Activated naive CD8-positive, alpha-beta T cell treated with anti-CD3 and anti-CD28 coated beads, Interleukin-2, amount 50 U/mL, for 16 hours (primary cell): ENCODE results near the gene MAEL.
"Not testable (repeated sequence)": the region's sequence is repeated elsewhere in the genome, so short reads cannot be mapped to it uniquely, and the experiment has no call there.

Experiments used
- DNase-seq: peaks from one replicate; pipeline ENCODE4 v3.0.0-alpha.2; 2020; ENCODE audit warnings: low read depth, low spot score

MAEL gene

DNA sequence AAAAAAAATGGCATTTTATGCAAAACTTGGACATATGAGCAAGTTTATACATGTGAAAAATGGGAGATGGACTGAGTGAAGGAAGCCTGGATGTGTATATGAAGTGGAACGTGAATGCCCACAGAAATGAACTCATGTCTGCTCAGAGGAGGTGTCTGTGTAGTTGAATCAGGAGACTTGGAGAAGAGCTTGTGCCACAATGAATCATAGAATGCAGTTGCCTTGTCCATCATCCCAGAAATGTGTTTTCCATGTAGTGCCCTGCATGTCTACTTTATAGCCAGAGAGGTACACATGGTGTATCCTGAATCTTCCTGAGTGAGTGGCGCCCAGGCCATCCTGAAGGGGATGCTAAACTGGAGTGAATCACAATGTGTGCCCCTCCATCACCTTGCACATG lies 11.1 kb upstream of the MAEL start:
- DNase-seq: no peak

DNA sequence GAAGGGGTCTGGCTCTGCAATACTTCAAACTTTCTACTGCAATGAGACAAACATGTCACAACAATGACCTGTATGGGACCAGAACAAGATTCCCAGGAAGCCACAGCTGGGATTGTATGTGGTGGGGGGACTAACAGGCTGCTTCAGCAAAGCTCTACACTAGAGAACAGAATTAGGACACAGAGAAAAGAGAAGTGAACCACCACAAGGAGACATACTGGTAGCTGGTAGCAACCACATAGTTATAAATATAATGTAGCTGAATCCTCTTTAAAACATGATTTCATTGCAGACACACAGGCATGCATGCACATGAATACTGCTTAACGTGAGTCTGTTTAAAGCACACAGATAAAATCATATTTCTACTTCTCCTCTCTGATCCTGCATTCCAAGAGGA lies 10.3 kb upstream of the MAEL start:
- no peak for DNase-seq

DNA sequence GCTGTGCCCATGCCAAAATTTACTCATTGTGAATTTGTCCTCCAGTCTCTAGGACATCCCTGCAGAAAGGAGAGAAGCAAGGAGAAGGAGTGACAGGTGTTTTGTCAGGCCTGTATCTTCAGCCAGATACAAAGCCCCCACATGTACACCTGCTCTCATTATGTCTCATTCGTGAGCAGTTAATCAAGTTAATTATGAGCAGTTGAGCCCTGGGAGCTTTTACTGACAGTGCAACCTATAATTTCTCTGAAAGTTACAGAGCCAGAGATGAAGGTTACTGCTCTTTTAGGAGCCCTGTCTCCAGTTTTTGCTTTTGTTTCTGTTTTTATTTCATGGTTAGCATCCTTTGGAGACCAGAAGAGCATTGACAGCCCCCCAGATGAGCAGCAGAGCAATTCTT lies 8.7 kb upstream of the MAEL start:
- DNase-seq: no peak

DNA sequence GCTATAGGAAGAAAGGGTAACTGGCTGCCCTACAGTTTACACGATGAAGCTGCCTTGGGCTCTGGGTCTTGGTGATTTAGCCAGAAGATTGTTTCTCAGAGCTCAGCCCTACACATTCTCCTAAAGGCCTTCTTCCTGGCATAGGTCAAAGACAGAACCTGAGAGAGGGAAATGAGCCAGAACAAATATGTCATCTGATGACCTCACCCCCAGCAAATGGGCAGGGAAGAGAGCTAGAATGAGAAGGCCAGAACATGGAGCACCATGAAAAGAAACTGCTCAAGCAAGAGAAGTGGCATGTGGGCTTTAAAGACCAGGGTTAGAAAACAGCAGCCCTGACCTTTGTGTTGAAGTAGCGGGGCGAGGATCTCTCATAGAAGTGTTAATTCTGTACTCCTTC lies 8.3 kb upstream of the MAEL start:
- no peak for DNase-seq

DNA sequence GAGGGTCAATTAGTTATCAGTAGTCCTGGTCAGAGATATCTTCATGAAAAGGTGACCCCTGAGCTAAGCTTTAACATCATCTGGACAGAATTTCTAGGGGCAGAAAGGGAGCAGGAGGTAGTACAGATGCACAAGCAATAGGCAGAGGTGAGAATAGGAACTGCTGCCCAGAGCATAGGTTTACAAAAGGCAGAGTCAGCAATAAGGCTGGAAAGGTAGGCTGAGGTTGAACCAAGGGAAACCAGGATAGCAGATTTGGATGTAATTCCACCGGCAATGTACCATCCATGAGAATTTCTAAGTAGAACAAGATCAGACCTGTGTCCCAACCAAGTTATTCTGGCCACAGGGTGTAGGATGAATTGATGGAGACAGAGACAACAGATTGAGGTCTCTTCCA lies 7.5 kb upstream of the MAEL start:
- DNase-seq: no peak

DNA sequence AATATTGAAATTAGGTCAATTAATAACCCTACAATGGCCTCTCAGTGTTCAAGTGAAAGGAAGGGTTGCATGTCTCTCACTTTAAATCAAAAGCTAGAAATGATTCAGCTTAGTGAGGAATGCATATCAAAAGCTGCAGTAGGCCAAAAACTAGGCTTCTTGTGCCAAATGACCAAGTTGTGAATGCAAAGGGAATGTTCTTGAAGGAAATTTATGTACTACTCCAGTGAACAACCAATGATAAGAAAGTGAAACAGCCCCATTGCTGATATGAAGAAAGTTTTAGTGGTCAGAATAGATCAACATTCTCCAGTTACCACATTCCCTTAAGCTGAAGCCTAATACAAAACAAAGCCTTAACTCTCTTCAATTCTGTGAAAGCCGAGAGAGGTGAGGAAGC lies 10.0 kb downstream of the MAEL start:
- DNase-seq: no peak

DNA sequence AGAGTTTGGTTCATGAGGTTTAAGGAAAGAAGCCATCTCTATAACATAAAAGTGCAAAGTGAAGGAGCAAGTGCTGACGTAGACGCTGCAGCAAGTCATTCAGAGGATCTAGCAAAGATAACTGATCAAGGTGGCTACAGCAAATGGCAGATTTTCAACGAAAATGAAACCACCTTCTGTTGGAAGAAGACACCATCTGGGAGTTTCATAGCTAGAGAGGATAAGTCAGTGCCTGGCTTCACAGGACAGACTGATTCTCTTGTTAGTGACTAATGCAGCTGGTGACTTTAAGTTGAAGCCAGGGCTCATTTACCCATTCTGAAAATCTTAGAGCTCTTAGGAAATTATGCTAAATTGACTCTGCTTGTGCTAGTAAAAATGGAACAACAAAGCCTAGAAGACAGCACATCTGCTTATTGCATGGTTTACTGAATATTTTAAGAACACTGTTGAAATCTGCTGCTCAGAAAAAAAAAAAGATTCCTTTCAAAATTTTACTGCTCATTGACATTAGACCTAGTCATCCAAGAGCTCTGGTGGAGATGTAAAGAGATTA lies 10.5 kb downstream of the MAEL start:
- no peak for DNase-seq

DNA sequence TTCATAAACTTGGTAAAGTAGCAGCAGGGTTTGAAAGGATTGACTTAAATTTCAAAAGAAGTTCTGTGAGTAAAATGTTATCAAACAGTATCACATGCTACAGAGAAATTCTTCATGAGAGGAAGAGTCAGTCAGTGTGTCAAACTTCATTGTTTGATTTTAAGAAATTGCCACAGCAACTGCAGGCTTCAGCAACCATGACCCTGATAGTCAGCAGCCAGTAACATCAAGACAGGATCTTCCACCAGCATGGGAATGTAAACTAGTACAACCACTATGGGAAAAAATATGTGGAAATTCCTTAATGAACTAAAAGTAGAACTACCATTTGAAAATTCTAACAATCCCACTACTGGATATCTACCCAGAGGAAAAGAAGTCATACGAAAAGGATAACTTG lies 11.5 kb downstream of the MAEL start:
- DNase-seq: no peak

DNA sequence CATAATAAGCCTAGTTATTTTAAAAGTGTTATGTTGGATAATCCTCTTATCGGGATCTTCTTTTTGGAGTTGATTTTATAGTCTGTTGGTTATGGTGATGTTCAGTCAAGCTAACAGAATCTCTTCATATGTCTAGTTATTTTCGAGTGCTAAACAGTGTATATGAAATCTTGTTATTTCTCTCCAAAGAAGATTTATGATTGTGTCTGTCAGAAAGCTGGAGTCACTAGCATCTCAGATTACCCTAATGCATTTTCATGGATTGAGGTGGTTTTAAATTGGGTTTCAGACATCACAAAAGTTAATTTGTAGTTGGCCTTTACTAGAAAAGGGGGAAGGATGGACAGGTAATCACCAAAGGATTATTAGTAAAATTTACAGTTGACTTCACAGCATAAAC lies 13.3 kb downstream of the MAEL start:
- DNase-seq: no peak

DNA sequence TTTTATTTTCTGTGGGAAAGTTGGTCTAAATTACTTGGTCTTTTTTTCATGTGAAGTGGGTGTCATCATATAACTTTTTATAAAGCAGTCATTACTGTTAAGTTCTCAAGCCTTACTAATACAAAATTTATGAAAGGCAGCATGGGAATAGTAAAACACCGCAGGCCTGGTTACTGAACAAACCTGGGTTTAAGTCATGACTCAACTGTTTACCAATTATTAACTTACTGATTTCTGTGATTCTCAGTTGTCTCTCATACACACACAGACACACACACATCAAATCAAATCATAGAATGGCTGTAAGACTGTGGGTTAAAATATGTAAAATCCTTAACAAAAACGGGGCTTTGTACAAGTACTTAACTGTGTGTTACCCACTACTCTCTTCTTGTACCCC lies 14.6 kb downstream of the MAEL start:
- DNase-seq: no peak

DNA sequence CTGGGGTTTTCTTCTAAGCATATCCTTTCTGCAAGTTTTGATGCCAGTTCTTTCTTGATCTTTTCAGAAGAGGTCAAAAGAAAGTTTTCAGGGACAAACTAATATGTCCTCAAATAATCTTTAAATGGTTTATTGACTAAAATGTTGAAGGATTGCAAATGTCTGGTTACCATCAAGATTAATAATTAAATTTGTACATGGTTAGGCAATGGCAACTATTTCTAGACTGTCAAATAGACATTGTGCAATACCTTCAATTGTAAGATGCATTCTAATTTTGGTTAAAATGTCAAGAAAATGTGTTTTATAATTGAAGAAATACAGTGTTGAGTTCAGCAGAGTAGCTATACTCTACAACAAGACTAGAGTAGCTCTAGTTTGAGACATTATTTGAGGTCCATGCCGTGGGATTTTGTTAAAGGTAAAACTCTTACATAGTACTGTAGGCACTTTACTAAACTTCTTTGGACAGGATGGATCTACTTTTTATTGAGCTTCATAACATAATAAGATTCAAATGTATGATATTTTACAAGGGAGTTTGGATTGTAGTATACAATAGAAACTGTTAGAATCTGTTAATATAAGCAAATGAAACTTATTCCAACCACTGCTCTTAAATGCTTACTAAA lies 22.6 kb downstream of the MAEL start:
- no peak for DNase-seq

DNA sequence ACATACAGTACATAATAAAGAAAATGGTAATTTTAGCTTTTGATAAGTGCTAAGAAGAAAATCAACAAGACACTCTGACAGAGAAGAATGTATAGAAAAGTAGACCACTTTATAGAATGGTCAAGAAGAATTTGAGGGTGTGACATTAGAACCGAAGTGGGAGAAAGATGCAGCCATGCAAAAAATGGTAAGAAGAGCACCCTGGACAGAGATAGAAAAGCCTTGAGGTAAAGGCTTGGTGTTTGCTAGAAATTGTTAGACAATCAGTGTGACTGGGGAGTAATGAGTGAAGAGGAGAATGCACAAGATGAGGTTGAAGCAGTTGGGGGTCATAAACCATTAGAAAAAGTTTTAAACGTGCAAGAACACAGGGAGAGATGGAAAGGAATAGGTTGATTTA lies 23.5 kb downstream of the MAEL start:
- DNase-seq: no peak

DNA sequence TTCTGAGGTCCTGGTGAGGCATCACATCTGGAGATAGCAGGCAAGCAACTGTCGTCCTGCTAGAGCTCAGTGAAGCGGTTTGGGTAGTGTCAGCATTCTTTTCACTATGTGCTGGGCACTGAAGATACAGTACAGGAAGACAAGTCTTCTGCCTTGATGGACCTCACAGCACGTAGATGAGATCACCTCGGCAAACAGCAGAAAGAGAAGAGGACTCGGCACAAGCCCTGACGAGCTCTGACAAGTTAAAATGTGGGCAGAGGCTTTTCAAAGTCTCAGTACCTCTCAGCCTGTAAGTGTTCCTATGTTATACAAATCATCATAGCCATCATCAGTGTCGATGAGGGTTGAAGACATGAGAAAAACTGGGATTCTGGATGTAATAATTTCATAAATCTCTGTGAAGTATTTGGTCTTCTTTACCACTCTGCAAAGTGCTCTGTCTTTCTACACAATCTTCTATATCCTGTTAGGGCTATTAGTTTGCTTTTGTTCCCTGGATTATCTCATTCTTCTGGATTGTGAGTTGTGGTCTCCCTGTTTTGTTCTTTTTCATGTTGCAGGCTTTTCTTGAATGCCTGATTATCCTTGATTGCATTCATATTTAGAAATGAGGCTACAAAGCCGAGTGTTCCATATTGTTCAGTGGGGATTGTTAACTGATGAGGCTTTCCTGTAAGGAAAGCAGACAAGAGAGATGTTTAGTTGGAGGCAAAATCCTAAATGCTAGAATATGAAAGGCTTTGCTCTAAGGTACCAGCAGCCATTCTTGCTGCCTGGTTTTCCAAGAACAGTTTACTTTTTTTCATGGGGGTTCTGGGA lies 24.2 kb downstream of the MAEL start:
- DNase-seq: no peak

DNA sequence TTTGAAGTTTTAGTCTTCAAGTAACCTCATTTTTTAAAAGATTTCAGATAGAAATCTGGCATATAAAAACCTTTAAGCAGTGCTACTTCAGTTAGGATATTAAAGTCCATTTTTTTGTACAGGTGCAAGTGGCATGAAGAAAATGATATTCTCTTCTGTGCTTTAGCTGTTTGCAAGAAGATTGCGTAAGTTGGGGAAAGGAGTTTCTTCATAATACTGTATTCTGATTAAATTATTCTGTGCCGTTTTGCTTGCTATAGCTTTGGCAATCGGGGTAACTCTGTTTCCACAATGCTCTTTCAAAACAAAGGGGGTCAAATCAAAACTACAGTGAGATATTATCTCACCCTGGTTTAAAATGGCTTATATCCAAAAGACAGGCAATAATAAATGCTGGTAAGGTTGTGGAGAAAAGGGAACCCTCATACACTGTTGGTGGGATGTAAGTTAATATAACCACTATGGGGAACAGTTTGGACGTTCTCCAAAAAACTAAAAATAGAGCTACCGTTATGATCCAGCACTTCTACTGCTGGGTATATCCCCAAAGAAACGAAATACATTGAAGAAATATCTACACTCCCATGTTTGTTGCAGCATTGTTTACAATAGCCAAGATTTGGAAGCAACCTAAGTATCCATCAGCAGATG lies 27.1 kb downstream of the MAEL start:
- DNase-seq: no peak

DNA sequence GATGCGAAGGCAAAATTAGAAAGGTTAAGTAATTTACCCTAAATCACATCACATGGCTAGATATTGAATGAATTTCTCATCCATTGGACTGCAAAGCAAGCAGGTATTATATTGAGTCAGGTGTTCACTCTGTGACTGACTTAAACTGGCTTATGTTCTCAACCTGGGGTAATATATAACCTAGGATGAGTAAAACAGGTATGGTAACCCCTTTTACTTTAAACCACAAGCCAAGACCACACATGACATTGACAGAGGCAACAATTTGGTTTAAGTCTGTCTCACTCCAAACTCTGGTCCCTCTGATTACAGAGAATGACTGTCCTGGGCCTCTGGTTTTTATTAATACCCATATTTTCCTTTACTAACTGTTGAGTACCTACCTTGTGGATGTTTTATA lies 33.3 kb downstream of the MAEL start:
- DNase-seq: no peak

DNA sequence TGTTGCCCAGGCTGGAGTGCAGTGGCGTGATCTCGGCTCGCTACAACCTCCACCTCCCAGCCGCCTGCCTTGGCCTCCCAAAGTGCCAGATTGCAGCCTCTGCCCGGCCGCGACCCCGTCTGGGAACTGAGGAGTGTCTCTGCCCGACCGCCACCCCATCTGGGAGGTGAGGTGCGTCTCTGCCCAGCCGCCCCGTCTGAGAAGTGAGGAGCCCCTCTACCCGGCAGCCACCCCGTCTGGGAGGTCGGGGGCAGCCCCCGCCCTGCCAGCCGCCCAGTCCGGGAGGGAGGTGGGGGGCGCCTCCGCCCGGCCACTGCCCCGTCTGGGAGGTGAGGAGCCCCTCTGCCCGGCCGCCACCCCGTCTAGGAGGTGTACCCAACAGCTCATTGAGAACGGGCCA lies 40.5 kb downstream of the MAEL start:
- DNase-seq: not testable (repeated sequence)

DNA sequence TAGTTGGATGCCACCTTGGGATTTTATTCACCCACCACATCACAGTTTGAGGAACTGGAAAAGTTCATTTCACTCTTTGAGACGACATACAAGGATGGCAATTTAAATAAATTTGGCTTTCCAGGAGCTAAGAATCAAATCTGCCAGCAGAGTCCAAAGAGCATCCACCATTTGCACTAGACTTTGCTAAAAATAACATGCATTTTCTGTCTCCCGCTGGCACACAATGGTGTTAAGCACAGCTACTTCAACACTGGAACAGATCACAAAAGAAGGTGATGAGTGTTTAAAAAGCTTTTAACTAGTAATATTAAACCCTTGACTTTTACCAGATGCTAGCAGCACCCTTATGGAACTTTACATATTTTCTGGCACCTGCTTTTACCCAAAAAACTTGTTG lies 44.6 kb downstream of the MAEL start:
- no peak for DNase-seq

DNA sequence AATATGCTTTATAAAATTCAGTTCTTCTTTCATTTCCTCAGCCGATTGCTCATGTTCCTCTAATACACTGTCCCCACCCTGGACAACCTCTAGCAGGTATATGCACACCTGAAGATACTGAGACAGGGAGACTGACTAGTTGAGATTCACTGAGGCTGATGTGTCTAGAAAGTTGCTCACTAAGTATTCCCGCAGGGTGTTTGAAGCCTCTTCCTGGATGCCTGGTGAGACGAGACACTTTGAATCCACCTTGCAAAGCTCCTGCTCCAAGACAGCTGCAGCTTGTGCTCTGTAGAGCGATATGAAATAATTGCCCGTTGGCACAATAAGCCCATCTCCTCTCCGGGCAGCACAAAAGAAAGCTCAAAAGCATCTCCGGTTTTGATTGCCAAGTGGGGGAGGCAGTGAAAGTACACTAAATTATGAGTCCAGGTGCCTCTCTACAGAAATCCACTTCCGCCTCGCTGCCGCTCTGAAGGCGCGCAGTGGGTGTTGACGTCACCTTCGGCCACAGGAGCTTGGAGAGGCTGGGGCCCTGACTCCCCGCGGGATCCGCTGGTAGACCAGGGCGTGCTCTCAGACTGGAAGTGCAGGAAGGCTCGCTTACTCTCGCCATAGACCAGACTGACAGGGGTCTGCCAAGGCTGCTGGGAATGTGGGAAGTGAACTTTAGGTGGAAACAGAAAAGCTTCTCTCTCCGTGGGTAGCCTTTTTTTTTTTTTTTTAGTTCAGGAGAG lies 54.8 kb downstream of the MAEL start:
- peak; percentile 25 for DNase-seq

DNA sequence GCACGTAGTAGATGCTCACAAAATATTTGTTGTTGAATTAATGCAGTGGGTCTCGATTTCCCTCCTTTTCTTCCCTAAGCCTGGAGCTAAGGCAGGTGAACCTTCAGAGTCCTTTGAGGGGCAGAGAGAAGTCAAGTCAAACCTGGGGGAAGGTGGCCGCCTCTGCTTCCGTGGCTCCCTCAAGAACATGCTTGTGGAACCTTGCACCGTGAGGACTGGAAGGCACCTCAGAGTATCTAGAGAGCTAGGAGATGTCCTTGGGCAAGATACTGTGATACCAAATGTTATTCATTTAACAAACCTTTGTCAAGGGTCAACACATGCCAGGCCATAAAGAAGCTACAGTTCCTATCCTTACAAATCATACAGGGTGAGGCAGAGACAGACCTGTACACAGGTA lies 62.8 kb downstream of the MAEL start:
- DNase-seq: no peak

DNA sequence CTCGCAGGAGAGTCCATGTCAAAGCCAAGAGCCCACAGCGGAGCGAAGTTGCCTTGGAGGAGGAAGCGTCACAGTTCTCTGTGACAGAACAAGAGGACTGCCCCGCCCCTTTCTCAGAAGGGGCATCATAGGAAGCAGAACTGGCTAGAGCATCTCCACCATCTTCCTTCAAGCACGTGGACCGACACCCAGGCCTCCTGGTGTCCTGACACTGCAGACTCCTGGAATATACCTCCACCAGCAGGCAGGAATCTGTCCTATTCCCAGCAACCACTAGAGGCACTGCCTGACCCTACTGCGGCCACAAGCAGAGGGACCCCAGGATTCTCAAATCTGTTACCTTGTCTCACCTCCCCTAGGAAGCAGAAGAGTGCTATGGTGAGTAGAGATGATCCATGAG lies 63.3 kb downstream of the MAEL start:
- DNase-seq: no peak

DNA sequence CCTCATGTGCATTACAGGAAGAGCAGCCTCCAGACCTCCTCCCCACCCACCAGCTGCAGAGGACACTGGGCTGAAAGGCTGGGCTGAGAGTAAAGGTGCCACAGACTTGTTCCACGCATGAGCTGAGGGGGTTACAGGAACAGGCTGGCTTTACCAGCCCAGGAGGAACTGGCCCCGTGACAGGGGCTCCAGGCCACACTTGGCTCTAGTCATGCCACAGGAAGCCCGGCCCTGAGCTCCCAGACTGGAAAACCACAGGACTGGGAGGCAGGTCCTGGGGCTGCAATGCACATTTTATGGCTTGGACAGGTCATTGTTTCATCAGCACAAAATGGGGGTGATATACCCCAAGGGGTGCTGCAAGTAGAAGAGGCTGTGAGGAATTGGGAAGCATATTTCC lies 65.5 kb downstream of the MAEL start:
- no peak for DNase-seq
